Stomach smooth muscle (tissue), 2 donors: ENCODE data around the gene CCDC9B.

Experiments
- H3K27ac ChIP-seq: one replicate; pipeline ENCODE4 v1.7.0; 2013; ENCODE audit warnings: mild to moderate bottlenecking, low read length, inconsistent platforms
- H3K27me3 ChIP-seq, 2 donors: one replicate each; pipeline ENCODE4 v1.7.0; 2013; ENCODE audit warnings: low read length in 2 of 2; ENCODE audit not compliant: insufficient read depth in 2 of 2, control insufficient read depth in 1 of 2
- H3K36me3 ChIP-seq, 2 donors: one replicate each; pipeline ENCODE4 v1.7.0; 2013; ENCODE audit warnings: low read length in 2 of 2; ENCODE audit not compliant: control insufficient read depth in 2 of 2, insufficient read depth in 2 of 2
- H3K4me1 ChIP-seq: one replicate; pipeline ENCODE4 v1.7.0; 2013; ENCODE audit warnings: low read length; ENCODE audit not compliant: control insufficient read depth, insufficient read depth
- H3K4me3 ChIP-seq, 2 donors: one replicate each; pipeline ENCODE4 v1.7.0; 2013; ENCODE audit warnings: low read length in 2 of 2
- H3K9ac ChIP-seq, 2 donors: one replicate each; pipeline ENCODE4 v1.7.0; 2013; ENCODE audit warnings: low read length in 2 of 2, mild to moderate bottlenecking in 1 of 2
- H3K9me3 ChIP-seq, 2 donors: one replicate each; pipeline ENCODE4 v1.7.0; 2013; ENCODE audit warnings: low read length in 2 of 2; ENCODE audit not compliant: control insufficient read depth in 2 of 2
- donor health status: healthy.
- donor health status: Pancreatic carcinoma.

The CCDC9B gene

DNA sequence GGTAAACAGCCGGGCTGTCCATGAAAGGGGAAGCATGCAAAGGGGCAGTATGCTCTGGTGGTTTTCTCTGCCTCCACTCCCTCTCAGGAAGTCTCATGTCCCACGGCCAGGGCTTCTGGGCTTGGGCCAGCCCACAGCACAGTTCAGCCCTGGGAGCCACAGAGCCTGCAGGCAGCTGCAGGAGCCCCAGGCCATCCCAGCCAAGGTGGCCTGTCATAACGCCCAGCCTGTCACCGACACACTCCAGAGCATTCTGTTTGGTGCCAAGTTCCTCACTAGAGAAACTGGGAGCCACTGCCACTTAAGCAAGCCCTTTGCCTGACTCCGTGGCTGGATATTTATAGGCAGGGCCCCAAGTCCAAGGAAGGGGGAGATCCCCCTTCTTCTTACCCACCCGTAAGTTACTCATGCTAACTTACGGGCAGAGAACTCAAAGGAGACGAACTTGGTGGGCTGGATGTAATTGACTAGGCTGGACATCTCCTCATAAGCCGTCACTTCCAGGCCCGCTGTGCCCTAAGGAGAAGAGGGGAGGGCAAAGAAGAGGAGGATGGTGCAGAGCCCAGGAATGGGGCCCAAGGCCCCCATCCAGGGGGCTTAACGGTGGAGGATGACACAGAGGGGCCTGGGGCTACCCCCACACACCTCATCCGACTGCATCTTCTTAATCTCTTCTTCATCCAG, 44.7 kb downstream of the CCDC9B start:
- H3K36me3 ChIP-seq, result no peaks in the 10 kb centered on the region
- H3K4me1 ChIP-seq, result peaks cover 29% of the 10 kb centered on the region
- peaks cover 0 to 6% of the 10 kb centered on the region in 2 donors for H3K9me3 ChIP-seq
- H3K27me3 ChIP-seq, result no peaks in the 10 kb centered on the region
- H3K9ac ChIP-seq, result no peak overlapping the region
- H3K27ac ChIP-seq, result peak overlapping the region; percentile 24
- H3K4me3 ChIP-seq, result peak overlapping the region in 1 of 2 donors; percentile 15

DNA sequence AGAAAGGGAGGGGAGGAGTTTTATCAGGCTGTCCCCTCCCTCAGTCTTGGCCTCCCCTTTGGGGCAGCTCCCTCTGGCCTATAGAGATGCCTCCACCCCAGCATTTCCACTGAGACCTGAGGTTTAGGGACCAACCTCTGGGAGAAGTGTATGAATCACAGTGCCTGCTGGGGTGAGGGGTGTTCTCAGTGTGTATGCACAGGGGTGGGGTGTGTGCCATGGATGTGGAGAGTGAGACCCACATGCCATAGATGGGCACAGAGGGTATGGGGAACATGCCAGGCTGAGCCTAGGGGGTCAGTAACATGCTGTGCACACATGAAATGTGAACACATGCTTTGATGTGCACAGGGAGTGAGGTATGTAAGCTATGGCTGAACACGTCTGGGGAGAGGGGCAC, 45.4 kb downstream of the CCDC9B start:
- Histone ChIP-seq H3K4me3 (peak overlapping the region in 1 of 2 donors; percentile 15), H3K4me1 (peaks cover 32% of the 10 kb centered on the region), H3K9ac (no peak overlapping the region), H3K27ac (peak overlapping the region; percentile 24), H3K27me3 (no peaks in the 10 kb centered on the region), H3K36me3 (no peaks in the 10 kb centered on the region), H3K9me3 (no peaks in the 10 kb centered on the region)

DNA sequence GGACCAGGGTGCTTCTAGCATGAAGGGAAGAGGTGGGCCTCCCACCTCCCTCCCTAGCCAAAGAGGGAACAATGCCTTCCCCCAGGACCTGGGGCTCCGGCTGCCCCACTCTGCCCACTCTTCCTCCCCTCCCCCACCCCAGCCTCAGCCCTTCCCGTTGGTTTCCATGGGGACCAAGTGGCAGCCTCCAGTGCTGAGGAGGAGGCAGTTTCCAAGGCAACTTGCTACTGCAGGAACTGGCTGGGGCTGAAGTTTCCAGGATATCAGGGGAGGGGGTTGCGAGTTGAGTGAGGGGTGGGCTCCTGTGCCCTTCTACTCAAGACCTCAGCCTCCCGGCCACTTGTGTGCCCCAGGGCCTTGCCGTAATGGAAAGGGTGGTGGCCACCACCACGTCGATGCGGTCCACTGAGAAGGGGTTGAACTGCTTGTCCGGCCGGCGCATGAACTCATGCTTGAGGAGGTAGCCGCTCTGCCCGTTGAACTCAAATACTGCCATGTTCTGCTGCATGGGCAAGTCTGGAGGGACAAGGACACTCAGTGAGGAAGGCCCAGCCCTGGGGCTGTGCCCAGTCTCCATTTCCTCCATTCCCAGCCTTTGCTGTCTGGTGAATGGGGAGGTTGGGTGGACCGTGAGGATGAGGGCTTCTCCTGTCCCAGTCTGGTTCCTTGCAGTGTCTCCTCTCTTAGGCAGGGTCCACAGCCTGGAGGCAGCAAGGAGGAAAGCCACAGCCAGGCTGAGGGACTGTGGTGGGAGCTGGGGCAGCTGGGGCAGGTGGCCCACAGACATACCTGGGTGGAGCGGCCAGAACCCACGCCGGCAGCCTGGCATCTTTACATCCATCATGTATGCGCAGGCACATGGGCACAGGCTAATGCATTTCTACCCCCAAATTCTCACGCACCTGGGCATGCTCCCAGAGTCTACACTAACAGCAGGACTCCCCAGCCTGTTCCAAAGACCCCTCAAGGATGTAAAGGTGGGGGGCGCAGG, 46.5 kb downstream of the CCDC9B start:
- Histone ChIP-seq H3K36me3 (no peaks in the 10 kb centered on the region), H3K27me3 (no peaks in the 10 kb centered on the region), H3K9ac (no peak overlapping the region), H3K4me3 (no peak overlapping the region), H3K4me1 (peaks cover 36% of the 10 kb centered on the region), H3K27ac (no peak overlapping the region), H3K9me3 (no peaks in the 10 kb centered on the region)

DNA sequence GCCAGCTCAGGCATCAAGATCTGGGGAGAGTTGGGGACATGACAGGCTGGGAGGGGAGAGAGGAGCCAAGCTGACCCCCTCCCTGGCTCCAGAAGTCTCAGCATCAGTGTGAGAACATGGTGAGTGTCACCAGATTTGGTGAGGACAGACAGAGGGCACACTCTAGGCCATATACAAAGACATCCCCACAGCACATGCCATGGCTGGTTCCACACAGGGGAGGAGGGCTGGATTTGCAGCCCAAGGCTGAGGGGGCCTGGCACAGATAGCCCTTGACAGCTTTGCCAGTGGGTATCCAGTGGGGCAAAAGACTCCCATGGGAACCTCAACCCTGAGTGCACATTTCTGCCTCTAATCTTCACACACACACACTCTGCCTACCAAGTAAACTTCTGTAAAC, 47.7 kb downstream of the CCDC9B start:
- Histone ChIP-seq H3K9me3 (no peaks in the 10 kb centered on the region), H3K9ac (no peak overlapping the region), H3K36me3 (no peaks in the 10 kb centered on the region), H3K27me3 (no peaks in the 10 kb centered on the region), H3K4me1 (peaks cover 40% of the 10 kb centered on the region), H3K4me3 (no peak overlapping the region), H3K27ac (no peak overlapping the region)

DNA sequence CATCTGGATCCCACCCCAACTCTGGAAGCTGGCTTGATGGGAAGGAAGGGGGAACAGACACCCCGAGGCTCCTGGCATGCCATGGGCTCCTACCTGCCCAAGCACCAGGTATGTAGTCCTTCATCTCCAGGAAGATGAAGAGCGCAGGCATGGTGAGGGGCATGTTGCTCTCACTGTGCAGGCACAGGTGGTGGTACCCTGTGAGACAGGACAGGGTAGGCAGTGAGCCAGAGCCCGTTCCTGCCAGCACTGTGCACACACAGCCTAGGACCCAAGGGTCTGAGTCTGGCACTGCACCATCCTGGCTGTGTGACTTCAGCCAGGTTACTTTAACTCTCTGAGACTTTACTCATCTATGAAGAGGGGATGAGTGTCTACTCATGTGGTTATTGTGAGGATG, 48.5 kb downstream of the CCDC9B start:
- Histone ChIP-seq H3K36me3 (no peaks in the 10 kb centered on the region), H3K9ac (no peak overlapping the region), H3K4me1 (peaks cover 42% of the 10 kb centered on the region), H3K27ac (no peak overlapping the region), H3K4me3 (no peak overlapping the region), H3K27me3 (no peaks in the 10 kb centered on the region), H3K9me3 (no peaks in the 10 kb centered on the region)

DNA sequence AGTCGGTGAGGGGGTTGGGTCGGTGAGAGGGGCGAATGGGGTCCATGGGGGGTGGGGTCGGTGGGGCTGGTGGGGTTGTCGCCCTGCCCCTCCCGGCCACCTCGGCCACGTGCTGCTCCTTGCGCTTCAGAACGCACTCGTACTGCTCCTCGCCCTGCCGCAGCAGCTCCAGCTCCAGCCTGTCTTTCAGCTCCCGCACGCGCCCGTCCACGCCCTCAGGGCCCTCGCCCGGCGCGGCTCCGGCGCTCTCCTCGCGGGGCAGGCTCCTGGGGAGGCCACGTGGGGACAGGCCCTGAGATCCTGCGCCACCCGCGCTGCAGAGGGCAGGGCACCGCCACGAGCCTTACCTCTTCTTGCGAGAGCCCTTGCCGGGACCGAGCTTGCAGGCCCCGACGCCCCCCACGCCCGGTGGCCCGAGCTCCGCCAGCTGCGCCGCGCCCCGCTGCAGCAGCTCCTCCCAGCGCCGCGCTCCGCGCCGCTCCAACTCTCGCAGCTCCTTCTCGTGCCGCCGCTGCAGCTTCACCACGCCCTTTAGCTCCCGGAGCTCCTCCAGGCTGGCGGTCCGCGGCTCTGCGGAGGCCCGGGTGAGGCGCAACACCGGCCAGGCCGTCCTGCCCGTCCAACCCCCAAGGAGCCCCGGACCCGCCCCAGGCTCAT, 49.7 kb downstream of the CCDC9B start:
- peak overlapping the region in 1 of 2 donors; percentile 7 for H3K9ac ChIP-seq
- peaks cover 41% of the 10 kb centered on the region for H3K4me1 ChIP-seq
- peak overlapping the region; percentile 27 to 62 for H3K4me3 ChIP-seq
- no peaks in the 10 kb centered on the region for H3K27me3 ChIP-seq
- H3K36me3 ChIP-seq, result no peaks in the 10 kb centered on the region
- H3K27ac ChIP-seq, result no peak overlapping the region
- H3K9me3 ChIP-seq, result no peaks in the 10 kb centered on the region

DNA sequence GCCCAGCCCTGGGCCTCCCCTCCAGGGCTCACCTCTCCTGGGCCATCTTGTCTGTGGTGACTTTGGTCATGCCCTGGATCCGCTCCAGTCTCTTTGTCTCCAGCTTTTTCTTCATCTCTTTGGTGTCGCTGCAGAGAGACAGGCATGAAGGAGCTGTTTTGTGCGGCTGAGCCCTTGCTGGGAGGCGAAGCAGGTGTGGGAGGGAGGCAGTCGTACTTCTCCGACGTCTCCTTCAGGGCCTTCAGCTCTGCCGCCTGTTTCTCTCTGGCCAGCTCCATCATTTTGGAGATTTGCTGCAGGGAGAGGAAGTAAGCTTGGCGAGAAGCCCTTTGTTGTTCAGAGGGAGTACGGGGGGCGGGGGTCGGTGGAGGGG, 50.2 kb downstream of the CCDC9B start:
- Histone ChIP-seq H3K27ac (no peak overlapping the region), H3K4me3 (no peak overlapping the region), H3K36me3 (no peaks in the 10 kb centered on the region), H3K27me3 (no peaks in the 10 kb centered on the region), H3K4me1 (peaks cover 41% of the 10 kb centered on the region), H3K9ac (no peak overlapping the region), H3K9me3 (no peaks in the 10 kb centered on the region)

DNA sequence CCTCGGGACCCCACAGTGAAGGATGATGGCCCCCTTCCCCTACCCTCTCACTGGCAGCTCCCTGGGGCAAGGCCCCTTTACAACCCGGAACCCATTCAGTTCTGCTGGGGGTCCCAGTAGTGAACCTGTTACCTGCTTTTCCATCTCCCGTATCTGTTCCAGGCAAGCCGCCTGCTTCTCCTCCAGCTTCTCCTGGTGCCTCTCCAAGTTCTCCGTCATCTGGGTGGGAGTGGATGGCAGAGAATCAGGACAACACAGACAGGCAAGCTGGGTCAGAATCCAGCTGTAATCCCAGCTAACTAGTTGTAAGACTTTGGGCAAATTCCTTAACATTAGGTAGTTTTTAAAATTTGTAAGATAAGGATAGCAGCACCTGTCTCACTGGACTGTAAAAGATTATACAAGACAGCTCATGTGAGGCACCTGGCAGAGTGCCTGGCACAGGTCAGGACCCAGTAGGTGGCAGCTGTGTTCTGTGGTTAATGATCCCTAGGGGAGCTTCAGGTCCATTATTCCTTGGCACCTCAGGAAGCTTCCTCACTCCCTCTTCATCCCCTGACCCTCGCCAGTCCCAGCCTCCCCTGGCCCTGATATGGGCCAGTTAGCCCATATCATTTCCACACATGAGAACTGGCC, 51.5 kb downstream of the CCDC9B start:
- Histone ChIP-seq H3K27me3 (no peaks in the 10 kb centered on the region), H3K27ac (no peak overlapping the region), H3K36me3 (no peaks in the 10 kb centered on the region), H3K9ac (no peak overlapping the region), H3K4me3 (no peak overlapping the region), H3K4me1 (peaks cover 42% of the 10 kb centered on the region), H3K9me3 (no peaks in the 10 kb centered on the region)

DNA sequence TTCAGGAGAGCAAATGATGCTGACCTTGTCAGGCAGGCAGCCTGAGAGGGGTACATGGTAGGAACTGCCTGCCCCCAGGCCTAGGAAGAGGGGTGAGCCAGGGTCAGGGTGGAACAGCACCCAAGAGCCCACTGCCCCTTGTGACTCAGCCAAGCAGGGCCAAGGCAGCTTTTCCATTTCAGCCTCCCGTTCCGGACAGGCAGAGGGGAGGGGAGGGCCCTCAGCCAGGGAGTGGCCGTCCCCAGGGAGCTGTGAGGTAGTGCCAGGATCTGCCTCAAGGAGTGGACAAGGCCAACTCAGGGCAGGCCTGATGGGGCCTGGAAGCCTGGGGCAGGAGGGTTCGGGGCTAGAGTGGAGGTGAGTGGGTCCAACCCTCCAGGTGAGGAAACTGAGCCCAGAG, 52.8 kb downstream of the CCDC9B start:
- no peaks in the 10 kb centered on the region for H3K36me3 ChIP-seq
- H3K4me1 ChIP-seq, result peaks cover 55% of the 10 kb centered on the region
- H3K27me3 ChIP-seq, result peaks cover 0 to 9% of the 10 kb centered on the region in 2 donors

DNA sequence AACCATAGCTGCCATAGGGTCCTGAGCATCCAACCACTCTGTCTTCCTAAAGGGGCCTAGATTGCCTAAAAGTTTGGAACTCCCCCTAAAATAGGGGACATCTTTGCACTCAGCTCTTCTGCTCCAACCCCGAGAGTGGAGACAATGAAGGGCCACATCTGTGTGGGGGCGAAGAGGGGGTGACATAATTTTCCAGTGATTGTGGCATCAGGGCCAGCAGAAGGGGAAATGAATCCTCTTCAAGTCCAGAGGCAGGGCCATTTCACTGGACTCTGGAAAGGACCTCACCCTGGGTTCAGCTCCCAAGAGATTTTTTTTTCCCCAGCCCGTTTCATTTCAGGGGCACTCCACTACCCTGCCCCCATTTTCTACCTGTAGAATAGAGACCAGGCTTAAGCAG, 53.2 kb downstream of the CCDC9B start:
- no peaks in the 10 kb centered on the region for H3K36me3 ChIP-seq
- H3K9ac ChIP-seq, result no peak overlapping the region
- H3K27ac ChIP-seq, result no peak overlapping the region
- H3K9me3 ChIP-seq, result no peaks in the 10 kb centered on the region
- H3K4me1 ChIP-seq, result peaks cover 59% of the 10 kb centered on the region
- H3K4me3 ChIP-seq, result no peak overlapping the region
- peaks cover 0 to 10% of the 10 kb centered on the region in 2 donors for H3K27me3 ChIP-seq

More for the DNA sequence above, 52.8 kb downstream of the CCDC9B start:
- no peak overlapping the region for H3K9ac ChIP-seq
- H3K27ac ChIP-seq, result no peak overlapping the region
- no peak overlapping the region for H3K4me3 ChIP-seq
- H3K9me3 ChIP-seq, result no peaks in the 10 kb centered on the region
